Activated CD4-positive, alpha-beta T cell treated with anti-CD3 and anti-CD28 coated beads, Interleukin-2, amount 50 U/mL, for 24 hours (primary cell): ENCODE data around the gene RC3H2.
A peak's percentile ranks its signal among the peaks of the same experiment; 100 is the strongest.

Experiments
- DNase-seq, 2 donors: peaks; one replicate each; pipeline ENCODE4 v3.0.0-alpha.2; 2020; ENCODE audit warnings: low read depth in 1 of 2, low spot score in 1 of 2

The RC3H2 gene

GRCh38 chr9:122807271-122807900, 97.8 kb downstream of the RC3H2 start:
- peak in 1 of 2 donors; percentile 11 for DNase-seq

- DNase-seq = no peak
Observed at GRCh38 chr9:122806661-122807060, 98.5 kb downstream of the RC3H2 start.

GRCh38 chr9:122800066-122801060, 104.8 kb downstream of the RC3H2 start, which contains the start of gene OR1K1:
OR1K1 (plus strand) TSS chr9:122800123; CDS start chr9:122800123, 0 bp downstream.
- DNase-seq = no peak

DNA sequence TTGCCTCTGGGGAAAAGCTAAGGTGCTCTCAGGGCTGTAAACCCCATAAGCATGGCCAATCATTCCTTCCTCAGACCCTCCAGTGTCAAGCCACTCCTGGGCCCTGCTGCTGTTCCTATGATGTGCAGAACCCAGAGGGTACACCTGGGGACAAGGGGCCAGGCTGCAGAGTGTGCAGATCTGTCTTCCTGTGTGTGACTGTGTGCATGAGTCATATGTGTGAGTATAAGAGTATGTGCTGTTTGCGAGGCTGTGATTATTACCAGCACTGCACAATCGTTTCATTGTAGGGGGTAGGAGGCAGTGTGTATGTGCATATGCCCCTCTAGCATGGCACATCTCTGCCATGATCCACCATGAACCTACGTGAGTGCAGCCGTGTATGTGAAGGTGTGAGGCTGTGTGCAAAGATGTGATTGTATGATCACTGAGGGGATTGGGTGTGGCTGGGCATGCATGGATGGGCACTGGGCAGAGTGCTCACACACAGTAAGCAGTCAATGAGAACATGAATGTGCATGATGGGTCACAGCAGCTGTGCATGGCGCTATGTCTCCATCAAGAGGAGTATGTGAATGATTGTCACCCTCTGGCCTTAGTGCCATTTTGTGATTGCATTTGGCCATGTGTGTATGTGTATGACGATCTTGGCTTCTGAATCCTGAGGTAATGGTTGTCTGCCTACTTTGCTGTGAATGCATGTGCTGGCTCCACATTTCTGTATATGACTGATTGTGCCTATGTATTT, 107.7 kb downstream of the RC3H2 start:
- DNase-seq = no peak
